Erythroblast (primary cell): ENCODE measurements around the gene SYTL2.
A peak's percentile ranks its signal among the peaks of the same experiment; 100 is the strongest.

ENCODE experiments used
- DNase-seq, 2 experiments: peaks; one replicate each; lab custom pipeline; 2025; lab: John Stamatoyannopoulos, UW
- GATA1 ChIP-seq: IDR thresholded peaks from 2 replicates; pipeline ENCODE4 v1.6.1; 2011; ENCODE audit warnings: low read depth, mild to moderate bottlenecking, control low read depth, low read length, moderate library complexity
- POLR2A ChIP-seq: IDR thresholded peaks from 2 replicates; pipeline ENCODE4 v1.6.1; 2011; ENCODE audit warnings: mild to moderate bottlenecking, low read length

SYTL2 gene

DNA sequence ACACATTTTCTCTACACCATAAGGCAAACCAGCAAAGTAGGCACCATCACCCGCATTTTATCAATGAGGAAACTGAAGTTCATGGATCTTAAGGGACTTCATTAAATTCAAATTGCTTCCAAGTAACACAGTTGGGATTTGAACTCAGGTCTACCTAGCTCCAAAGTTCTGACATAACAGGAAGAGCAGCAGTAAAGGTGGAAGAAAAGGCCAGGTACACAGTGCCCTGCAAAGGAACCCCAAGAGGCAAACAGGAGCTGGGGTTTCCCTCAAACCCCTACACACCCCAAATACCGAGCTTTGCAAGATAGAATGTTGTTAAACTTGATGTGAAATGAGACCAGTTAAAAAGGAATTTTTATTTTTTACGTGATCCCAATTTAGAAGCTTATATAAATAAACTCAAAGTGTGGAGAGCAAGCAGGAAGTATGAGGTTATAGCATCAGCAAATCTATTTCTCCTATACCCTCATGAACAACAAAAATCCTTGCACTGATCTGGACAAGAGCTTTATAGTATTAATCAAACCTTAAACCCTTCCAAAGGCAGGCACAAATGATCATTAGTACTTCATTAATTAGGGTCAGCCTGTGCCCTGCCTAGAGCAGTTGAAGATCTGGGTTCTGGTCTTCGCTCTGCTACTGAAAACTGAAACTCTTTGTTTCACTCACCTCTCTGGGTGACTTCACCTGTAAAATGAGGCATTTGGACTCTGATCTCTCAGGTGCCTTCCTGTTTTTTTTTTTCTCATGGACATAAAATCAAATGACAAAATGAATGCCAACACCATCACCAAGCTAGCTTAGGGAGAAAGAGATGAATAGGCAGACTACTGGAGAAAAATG is 36.5 kb downstream of the SYTL2 start:
- TF ChIP-seq GATA1 (no peak), POLR2A (no peak)
- no peak for DNase-seq

DNA sequence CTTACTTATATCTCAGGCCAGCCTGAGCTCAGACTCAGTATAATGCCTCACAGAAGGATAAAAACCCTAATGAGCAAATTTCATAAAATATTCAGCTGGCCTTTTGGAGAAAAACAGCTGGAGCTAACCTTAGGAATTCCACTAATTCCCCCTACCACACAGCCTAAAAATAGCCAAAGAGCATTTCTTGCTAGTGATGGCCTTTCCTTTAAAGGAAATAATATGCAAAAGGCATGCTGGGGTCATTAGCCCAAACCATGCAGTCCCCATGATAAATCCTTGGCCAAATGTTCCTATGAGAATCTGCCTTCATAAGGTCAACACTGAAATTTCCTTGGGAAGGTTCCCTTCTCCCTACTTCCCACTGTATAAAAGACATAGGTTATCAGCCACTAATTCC is 38.2 kb downstream of the SYTL2 start:
- no peak for DNase-seq
- no peak for TF ChIP-seq POLR2A
- no peak for TF ChIP-seq GATA1

DNA sequence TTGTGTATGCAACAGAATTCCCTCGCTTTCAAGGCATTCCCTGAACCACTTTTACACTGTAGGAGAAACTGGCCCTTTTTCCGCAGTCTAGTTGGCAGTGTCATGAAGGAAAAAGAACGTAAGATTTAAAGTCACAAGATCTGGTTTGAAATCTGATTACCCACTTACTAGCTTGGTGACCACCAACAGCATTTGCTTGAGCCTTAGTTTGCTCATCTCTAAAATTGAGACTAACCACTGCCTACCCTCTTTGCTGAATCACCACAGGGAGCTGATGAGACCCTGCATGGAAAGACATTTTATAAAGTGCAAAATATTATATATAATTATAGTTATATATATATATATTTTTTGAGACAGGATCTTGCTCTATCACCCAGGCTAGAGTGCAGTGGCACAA is 39.4 kb downstream of the SYTL2 start:
- DNase-seq, result no peak
- TF ChIP-seq POLR2A (no peak), GATA1 (no peak)

DNA sequence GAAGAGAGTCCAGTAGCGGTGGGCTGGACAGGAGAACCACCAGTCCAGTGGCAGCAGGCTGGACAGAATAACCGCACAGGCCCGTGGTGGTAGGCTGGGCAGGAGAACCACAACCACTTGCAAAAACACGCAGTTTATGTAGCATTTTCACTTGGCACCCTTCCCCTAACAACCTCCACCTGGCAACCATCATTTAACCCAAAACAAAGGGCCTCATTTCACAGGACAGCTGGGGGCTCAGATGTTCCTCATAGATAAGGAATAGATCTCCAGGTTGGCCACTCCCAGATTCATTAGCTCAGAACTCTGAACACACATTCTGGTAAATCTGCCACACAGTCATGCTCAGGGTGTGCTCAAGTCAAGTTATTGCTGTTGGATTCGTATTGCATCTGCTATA is 41.2 kb downstream of the SYTL2 start:
- TF ChIP-seq POLR2A (no peak), GATA1 (no peak)
- DNase-seq, result peak in 1 of 2 experiments; percentile 52

DNA sequence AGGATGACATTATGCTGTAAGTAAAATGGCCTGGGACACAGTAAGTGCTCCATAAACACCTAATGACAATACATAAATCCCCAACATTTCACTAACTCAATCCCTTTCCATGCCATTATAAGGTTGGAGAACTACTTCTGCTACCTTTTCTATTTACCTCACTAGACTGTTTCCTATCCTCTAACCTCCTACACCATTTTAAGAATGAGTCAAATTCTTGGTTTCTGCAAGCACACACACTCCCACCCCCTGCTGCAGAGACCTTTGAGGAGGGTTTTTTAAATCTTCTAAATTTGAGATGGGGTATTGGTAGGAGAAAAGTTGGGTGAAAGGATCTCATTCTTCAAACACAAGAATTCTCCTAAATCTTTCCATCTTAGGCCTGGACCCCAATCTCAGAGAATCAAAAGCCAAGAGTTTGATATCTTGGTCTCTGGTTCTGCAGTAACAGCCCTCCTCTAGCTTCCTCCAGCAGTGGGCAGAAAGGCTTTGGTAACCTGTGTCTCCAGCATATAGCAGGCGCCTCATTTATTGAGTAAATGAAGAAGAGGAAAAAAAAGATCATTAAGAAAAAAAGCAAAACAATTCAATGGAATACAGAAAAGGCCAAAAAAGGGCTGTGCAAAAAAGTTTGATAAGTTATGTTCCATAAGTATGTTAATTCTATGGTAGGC is 42.3 kb downstream of the SYTL2 start:
- no peak for DNase-seq
- TF ChIP-seq POLR2A, result no peak
- no peak for TF ChIP-seq GATA1

DNA sequence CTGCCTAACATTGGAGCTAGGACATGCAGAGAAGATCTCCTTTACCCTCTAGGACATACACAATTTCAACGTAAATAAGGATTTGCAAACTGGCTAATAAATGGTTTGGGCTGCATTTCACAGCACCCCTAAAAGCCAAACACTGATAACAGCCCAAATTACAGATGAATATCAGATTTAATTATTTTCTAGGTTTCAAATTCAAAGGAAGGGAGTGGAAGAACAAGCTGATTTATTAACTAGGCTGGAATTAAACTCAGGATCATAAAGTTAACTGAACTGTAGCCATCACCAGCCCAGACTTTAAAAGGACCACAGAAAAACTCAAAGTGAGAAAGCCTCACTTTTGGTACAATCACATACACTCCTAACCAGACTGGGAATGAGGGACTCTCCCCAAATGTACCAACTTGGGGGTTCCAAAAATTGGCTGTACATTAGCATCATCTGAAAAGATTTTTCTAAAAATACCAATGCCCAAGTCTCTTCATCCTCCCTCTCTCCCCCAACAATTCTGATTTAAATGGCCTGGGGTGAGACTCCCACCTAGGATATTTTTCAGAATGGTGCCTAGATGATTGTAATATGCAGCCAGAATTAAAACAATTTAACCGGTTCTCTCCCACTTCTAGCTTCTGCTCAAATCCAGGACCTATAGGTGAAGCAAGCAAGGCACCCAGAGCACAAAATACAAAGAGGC is 43.5 kb downstream of the SYTL2 start:
- TF ChIP-seq POLR2A (no peak), GATA1 (no peak)
- no peak for DNase-seq

DNA sequence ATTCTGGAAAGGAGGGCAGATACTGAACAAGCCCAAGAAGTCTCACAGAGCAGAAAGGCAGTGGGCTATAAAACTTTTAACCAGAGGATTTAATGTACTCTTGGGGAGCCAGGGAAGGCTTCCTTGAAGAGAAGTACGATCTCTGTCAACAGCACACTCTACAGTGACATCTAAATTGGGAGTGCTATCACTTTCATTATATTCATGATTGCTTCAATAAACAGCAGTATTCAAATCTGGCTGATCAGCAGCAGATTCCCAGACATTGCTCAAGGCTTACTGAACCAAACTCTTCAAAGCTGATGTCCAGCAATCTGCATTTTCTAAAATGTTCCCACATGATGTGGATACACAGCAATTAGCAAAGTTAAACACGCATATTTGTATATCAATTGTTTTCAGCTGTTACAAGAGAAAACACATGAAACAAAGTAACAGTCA is 44.2 kb downstream of the SYTL2 start:
- TF ChIP-seq GATA1 (no peak), POLR2A (no peak)
- no peak for DNase-seq

DNA sequence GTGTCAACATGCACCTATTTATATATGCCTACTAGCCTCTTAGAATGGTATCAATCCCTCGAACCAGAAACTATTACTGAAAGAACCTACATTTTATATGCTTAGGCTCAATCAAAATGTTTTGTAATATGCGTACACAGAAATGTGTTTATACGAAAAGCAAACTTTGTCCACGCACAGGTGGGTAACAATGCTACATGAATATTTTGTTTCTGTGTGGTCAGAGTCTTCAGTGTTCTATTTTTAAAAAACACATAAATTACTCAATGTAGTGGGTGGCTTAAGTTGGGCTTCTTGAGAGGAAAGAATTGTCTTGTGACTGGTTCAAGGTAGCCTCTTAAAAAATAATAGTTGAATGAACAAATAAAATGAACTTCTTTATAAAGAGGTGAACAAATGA is 46.1 kb downstream of the SYTL2 start:
- TF ChIP-seq GATA1, result no peak
- no peak for TF ChIP-seq POLR2A
- DNase-seq, result no peak

DNA sequence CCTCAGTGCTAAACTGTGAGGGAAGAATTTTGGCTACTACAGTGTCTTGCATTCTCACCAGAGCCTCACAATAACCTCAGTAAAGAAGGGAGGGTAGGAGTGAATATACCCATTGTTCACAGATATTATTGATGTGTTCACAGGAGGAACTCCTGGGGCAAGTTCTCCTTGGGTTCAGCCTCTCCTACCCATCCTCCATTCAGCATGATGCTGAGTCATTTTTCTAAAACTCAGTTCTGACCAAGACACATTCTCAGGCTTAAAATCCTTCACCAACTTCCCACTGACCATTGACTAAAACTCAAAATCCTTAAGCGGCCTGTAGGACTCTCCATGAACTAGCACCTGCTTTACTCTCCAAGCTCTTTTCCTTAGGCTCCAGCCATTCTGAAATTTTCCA is 48.7 kb downstream of the SYTL2 start:
- no peak for DNase-seq
- TF ChIP-seq GATA1 (no peak), POLR2A (no peak)

DNA sequence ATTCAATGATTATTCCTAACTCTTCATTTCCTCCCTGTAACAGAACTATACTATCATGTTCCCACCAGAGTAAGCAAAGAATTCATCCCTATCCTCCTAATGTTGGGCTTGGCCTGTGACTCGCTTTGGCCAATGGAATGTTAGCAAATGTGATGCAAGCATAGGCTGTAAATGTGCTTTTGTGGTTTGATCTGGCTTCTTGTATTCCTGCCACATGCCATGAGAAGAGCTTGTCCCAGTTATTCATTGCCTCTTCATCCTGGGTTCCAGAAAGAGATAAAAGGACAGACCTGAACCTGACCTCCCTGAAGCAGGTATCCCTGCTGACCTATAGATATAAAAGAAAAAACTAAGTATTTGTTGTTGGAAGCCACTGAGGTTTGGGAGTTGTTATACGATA is 51.0 kb downstream of the SYTL2 start:
- TF ChIP-seq GATA1, result no peak
- DNase-seq, result no peak

DNA sequence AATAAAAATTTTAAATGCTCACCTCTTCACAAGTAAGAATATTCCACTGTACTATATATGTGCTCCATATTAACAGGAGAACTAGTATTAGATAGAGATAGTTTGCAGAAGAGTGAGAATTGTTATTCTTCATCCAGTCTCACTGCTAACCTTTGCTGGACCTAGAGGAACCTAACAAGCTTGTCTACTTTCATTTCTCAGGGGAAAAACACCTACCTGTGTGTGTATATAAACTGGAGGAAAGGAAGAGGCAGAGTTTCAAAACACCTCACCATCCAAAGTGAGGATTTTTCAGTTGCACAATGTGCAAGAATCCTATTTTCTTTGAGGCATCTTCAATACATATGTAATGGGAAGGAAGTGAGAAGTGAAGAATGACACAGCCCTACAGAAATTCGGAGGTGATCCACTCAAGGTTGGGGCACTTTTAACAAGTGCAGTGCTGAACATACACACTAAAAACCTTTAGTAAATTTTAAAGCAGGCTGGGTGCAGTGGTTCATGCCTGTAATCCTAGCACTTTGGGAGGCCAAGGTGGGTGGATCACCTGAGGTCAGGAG is 52.4 kb downstream of the SYTL2 start:
- no peak for DNase-seq
- no peak for TF ChIP-seq GATA1
- no peak for TF ChIP-seq POLR2A

DNA sequence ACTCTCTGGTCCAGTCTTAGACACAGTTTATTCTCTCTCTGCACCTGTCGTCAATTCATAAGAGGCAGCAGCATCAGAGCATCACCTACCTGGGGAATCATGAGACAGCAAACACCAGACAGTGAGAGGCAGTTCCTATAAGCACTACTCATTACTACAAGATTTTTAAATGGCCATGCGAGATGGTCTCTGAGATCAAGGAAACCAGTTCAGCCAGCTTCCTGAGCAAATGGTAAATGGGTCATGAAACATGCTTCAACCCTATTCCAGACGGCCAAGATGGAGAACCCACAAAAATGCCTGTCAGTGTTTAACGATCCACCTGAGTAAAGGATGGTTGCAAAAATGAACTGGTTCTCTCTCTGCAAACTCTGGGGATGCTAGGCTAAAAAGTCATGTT is 52.9 kb downstream of the SYTL2 start:
- TF ChIP-seq GATA1, result no peak
- TF ChIP-seq POLR2A, result no peak
- no peak for DNase-seq

DNA sequence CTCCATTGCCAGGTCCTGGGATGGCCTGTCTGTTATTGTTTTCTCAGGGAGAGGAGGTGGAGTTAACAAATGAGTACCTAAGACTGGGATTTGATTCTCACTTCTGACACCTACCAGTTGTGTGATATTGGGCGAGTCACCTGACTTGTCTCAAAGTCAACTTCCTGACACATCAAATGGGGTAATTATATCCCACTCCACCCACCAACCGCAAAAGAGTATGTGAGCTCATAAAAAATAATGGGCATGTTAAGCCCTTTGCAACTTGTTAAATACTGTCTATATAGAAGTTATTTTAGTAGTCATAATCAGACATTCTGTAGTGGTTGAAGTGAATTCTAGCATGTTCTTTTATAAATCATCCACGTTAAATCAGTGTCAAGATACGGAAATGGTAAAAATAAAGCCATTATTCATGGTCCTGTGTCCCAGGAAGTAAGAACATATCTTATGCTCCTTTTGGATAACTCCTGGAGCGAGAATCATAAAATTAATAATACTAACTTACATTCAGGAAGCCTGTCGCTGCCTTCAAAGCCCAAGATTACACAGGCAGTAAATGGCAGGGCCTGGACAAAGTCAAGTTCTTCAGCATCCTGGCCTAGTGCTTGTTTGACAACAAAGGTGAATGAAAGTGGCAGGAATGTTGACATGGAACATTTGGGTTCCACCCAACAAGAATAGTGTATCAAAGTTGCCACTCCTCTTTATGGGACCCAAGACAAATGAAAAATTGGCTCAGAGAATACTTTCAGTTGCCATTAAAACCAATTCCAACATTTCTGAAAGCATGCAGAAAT is 54.3 kb downstream of the SYTL2 start:
- no peak for TF ChIP-seq GATA1
- no peak for TF ChIP-seq POLR2A
- DNase-seq, result no peak
